K562 (cell line): ENCODE results near the gene SPON2. TPM values are rescaled to one million over a fixed set of nuclear protein-coding genes. Genes with fewer than 3 reads are reported as not detected.

Experiments
- ATAC-seq: fragments of 200-7000 bp; cut with Tn5 transposase; 3 replicates; pipeline ENCODE4 v1.9.1; 2020; ENCODE audit warnings: moderate library complexity
- BruUV-seq: library from RNA; stranded (reverse); fragments of 400-500 nt; replicated peaks from 2 replicates; lab custom pipeline; 2021; lab: Mats Ljungman, UMichigan
- CTCF ChIA-PET: fragments of 300-600 bp; formaldehyde crosslinking; extraction: SDS; loops from one replicate; lab custom pipeline; 2021; ENCODE audit warnings: low intra/inter-chr PET ratio; lab: Yijun Ruan, JAX
- POLR2A ChIA-PET: fragments of 300-600, 350-650 bp; sonication (Branson Sonifier 250); formaldehyde crosslinking; extraction: SDS; loops from one replicate; lab custom pipeline; 2021; ENCODE audit warnings: antibody characterized with exemption, inconsistent platforms; lab: Yijun Ruan, JAX
- DNase-seq, 4 experiments: peaks; one replicate each; pipeline versions ENCODE4 v3.0.0 to v3.0.0-alpha.2; 2011 to 2018; ENCODE audit warnings: low spot score in 3 of 4, mixed read lengths in 3 of 4; ENCODE audit errors: extremely low read depth in 1 of 4
- FAIRE-seq: peaks from 2 replicates; lab custom pipeline; 2011; peaks lifted over from hg19 to GRCh38; lab: Jason Lieb, UNC
- H2AFZ ChIP-seq: 2 replicates; pipeline ENCODE4 v1.6.0; 2011; ENCODE audit warnings: low read depth, low read length, control low read depth, inconsistent platforms
- H3K27ac ChIP-seq: fragments of 200-600 bp; 3 replicates; pipeline ENCODE4 v1.8.0; 2011; ENCODE audit warnings: low read depth, mild to moderate bottlenecking, control low read depth, inconsistent platforms, low read length, moderate library complexity, mixed read lengths; ENCODE audit errors: extremely low read depth
- H3K27me3 ChIP-seq, 2 experiments: fragments of 300-600 bp in 1 of 2; 2 replicates in 1 of 2; 3 replicates in 1 of 2; pipeline versions ENCODE4 v1.6.0 to v1.8.0; 2011; ENCODE audit warnings: inconsistent platforms in 2 of 2, low read length in 2 of 2, mild to moderate bottlenecking in 1 of 2, mixed read lengths in 1 of 2, moderate library complexity in 1 of 2; ENCODE audit not compliant: control insufficient read depth in 2 of 2, insufficient read depth in 2 of 2
- H3K36me3 ChIP-seq: fragments of 300-600 bp; 3 replicates; pipeline ENCODE4 v1.8.0; 2011; ENCODE audit warnings: mild to moderate bottlenecking, low read length, inconsistent platforms; ENCODE audit not compliant: control insufficient read depth, insufficient read depth
- H3K4me1 ChIP-seq, 2 experiments: fragments of 200-600 bp in 1 of 2; replicated peaks in 1 of 2; 2 replicates in 1 of 2; 3 replicates in 1 of 2; pipeline versions ENCODE4 v1.5.1 to v1.8.0; 2011; ENCODE audit warnings: inconsistent platforms in 2 of 2, low read length in 2 of 2, mild to moderate bottlenecking in 1 of 2, mixed read lengths in 1 of 2, moderate library complexity in 1 of 2; ENCODE audit not compliant: control insufficient read depth in 2 of 2, insufficient read depth in 2 of 2
- H3K4me2 ChIP-seq: 2 replicates; pipeline ENCODE4 v1.6.1; 2011; ENCODE audit warnings: low read length, control low read depth, inconsistent platforms, mixed read lengths; ENCODE audit not compliant: insufficient read depth
- H3K4me3 ChIP-seq: fragments of 200-600 bp; sonication (generic), shearing (Covaris generic); 2 replicates; pipeline ENCODE4 v1.5.1; 2016; ENCODE audit warnings: control low read depth, inconsistent platforms
- H3K79me2 ChIP-seq: fragments of 200-600 bp; 3 replicates; pipeline ENCODE4 v1.8.0; 2011; ENCODE audit warnings: low read length, inconsistent platforms; ENCODE audit not compliant: control insufficient read depth, insufficient read depth
- H3K9ac ChIP-seq, 2 experiments: 2 replicates each; pipeline versions ENCODE4 v1.6.0 to v1.6.1; 2011; ENCODE audit warnings: low read depth in 2 of 2, low read length in 2 of 2, control low read depth in 1 of 2, inconsistent platforms in 1 of 2, mild to moderate bottlenecking in 1 of 2, mixed read lengths in 1 of 2; ENCODE audit not compliant: insufficient read depth in 1 of 2
- H3K9me1 ChIP-seq: one replicate; pipeline ENCODE4 v1.6.0; 2011; ENCODE audit warnings: inconsistent platforms, mild to moderate bottlenecking, low read length, moderate library complexity; ENCODE audit not compliant: control insufficient read depth, insufficient read depth
- H3K9me3 ChIP-seq: replicated peaks from 2 replicates; pipeline ENCODE4 v1.5.1; 2011; ENCODE audit warnings: low read depth, low read length, inconsistent platforms; ENCODE audit not compliant: control insufficient read depth, insufficient read depth
- H4K20me1 ChIP-seq: replicated peaks from 2 replicates; pipeline ENCODE4 v1.6.1; 2011; ENCODE audit warnings: low read length, inconsistent platforms, mixed read lengths; ENCODE audit not compliant: control insufficient read depth, insufficient read depth
- CEBPZ ChIP-seq: fragments of 150-350 bp; IDR thresholded peaks from 2 replicates; pipeline ENCODE4 v1.6.1; 2014; ENCODE audit warnings: low read depth, mild to moderate bottlenecking, low read length, borderline replicate concordance
- ESRRA ChIP-seq: fragments of 450-650 bp; IDR thresholded peaks from 2 replicates; pipeline ENCODE4 v1.6.1; 2014; ENCODE audit warnings: low read depth, mild to moderate bottlenecking, moderate library complexity, borderline replicate concordance
- EWSR1 ChIP-seq: fragments of 450-650 bp; IDR thresholded peaks from 2 replicates; pipeline ENCODE4 v1.6.1; 2018; ENCODE audit warnings: borderline replicate concordance, mild to moderate bottlenecking, low read depth, moderate library complexity; ENCODE audit not compliant: partially characterized antibody
- FOSL1 ChIP-seq: fragments of 200-800 bp; sonication (Bioruptor generic); conservative IDR thresholded peaks from 2 replicates; pipeline ENCODE4 v1.6.1; 2016; ENCODE audit warnings: missing genetic modification characterization, missing compliant biosample characterization
- JUNB ChIP-seq: fragments of 450-650 bp; formaldehyde crosslinking; conservative IDR thresholded peaks from 2 replicates; pipeline ENCODE4 v1.4.0; 2020; ENCODE audit warnings: mild to moderate bottlenecking
- MAFG ChIP-seq: fragments of 450-650 bp; conservative IDR thresholded peaks from 2 replicates; pipeline ENCODE4 v1.6.1; 2016; ENCODE audit warnings: missing genetic modification characterization, missing compliant biosample characterization
- MTA1 ChIP-seq: fragments of 450-650 bp; IDR thresholded peaks from 2 replicates; pipeline ENCODE4 v1.6.1; 2017; ENCODE audit warnings: borderline replicate concordance
- RBM17 ChIP-seq: fragments of 200-400 bp; formaldehyde crosslinking; IDR thresholded peaks from 2 replicates; pipeline ENCODE4 v1.6.1; 2017; ENCODE audit warnings: low read depth, mild to moderate bottlenecking, low read length, borderline replicate concordance
- SIN3A ChIP-seq, 2 experiments: fragments of 150-350 bp in 1 of 2; IDR thresholded peaks; 2 replicates each; pipeline ENCODE4 v1.6.1; 2011 to 2016; ENCODE audit warnings: borderline replicate concordance in 2 of 2, low read depth in 2 of 2, low read length in 2 of 2, mild to moderate bottlenecking in 2 of 2, moderate library complexity in 2 of 2; ENCODE audit not compliant: control insufficient read depth in 1 of 2
- SMARCE1 ChIP-seq: fragments of 450-650 bp; IDR thresholded peaks from 2 replicates; pipeline ENCODE4 v1.7.1; 2016; ENCODE audit warnings: mild to moderate bottlenecking
- ZKSCAN1 ChIP-seq: fragments of 150-350 bp; IDR thresholded peaks from 2 replicates; pipeline ENCODE4 v1.6.1; 2016; ENCODE audit warnings: low read depth, low read length
- WGBS: fragments of 100-300 bp; shearing (Covaris generic); methylation state at CpG from one replicate; pipeline ENCODE4 v1.1.6; 2016; ENCODE audit warnings: low coverage, mixed read lengths; ENCODE audit not compliant: insufficient coverage; ENCODE audit errors: missing lambda C conversion rate; 5-methylcytosine and 5-hydroxymethylcytosine counted together
- in situ Hi-C: fragments of 300-500 bp; cut with MboI; formaldehyde crosslinking; loops from 4 replicates; pipeline ENCODE4 v1.15.0; 2018; ENCODE audit warnings: inconsistent platforms, mixed read lengths
- intact Hi-C: fragments of 100-400 bp; cut with micrococcal nuclease; formaldehyde crosslinking; loops from 2 replicates; pipeline ENCODE4 v1.14.2; 2022
- polyA plus RNA-seq, 8 experiments: library from polyadenylated mRNA; depleted of rRNA in 4 of 8; stranded (reverse) in 5 of 8; unstranded in 3 of 8; fragments of >200 nt; fragmentation: Nextera tagmentation in 2 of 8; fragmentation: Illumina TruSeq in 1 of 8; extraction: Ambion mirVana in 2 of 8; extraction: Trizol in 1 of 8; gene quantifications; 2 replicates each; pipeline versions ENCODE4 v1.2.1 to v1.2.3, GENCODE V29; 2011 to 2014; ENCODE audit warnings: inconsistent platforms in 1 of 8, missing spikeins in 1 of 8
- total RNA-seq, 7 experiments: library from RNA; depleted of rRNA in 6 of 7; stranded (reverse); fragments of >200 nt in 6 of 7; fragmentation: Illumina TruSeq in 2 of 7; extraction: Trizol in 2 of 7; gene quantifications; 2 replicates each; pipeline versions ENCODE4 v1.2.1 to v1.2.3, GENCODE V29; 2011 to 2021; ENCODE audit warnings: low replicate concordance in 1 of 7

The SPON2 gene
- total and polyA plus RNA-seq, 9 of the 15 experiments (the other 6 are each of a cell fraction or from before 2014, with no cell fraction given): 0.21 to 2.2 (median 0.83) TPM

GRCh38 chr4:1172971-1173757 lies 781 bp upstream of the SPON2 start (continued):
- no peak for TF ChIP-seq CEBPZ

GRCh38 chr4:1171311-1172227 lies 814 bp downstream of the SPON2 start:
- no peak for FAIRE-seq
- Histone ChIP-seq H3K36me3 (no peaks in the 10 kb centered on the region), H3K4me2 (no peak overlapping the region), H3K79me2 (no peaks in the 10 kb centered on the region), H2AFZ (no peak overlapping the region), H3K27me3 (no peaks in the 10 kb centered on the region), H3K4me1 (peaks cover 3 to 58% of the 10 kb centered on the region in 2 experiments; a peak in 2 of 5 replicates), H4K20me1 (no peaks in the 10 kb centered on the region), H3K9me3 (no peaks in the 10 kb centered on the region), H3K27ac (no peak overlapping the region), H3K9ac (no peak overlapping the region), H3K9me1 (no peaks in the 10 kb centered on the region), H3K4me3 (no peak overlapping the region)
- BruUV-seq: no TSS peak
- TF ChIP-seq JUNB (CRISPR knock-in tag): no peak
- TF ChIP-seq EWSR1: no peak
- no peak for TF ChIP-seq SMARCE1
- TF ChIP-seq FOSL1 (tag): no peak
- TF ChIP-seq SIN3A (IDR thresholded peaks at IDR 0.05; ENCODE audit: borderline replicate concordance in 2 of 2, control insufficient read depth in 1 of 2, low read depth in 2 of 2, low read length in 2 of 2): no peak
- no peak for TF ChIP-seq RBM17
- no peak for TF ChIP-seq MAFG
- TF ChIP-seq MTA1: no peak
- no peak for TF ChIP-seq ESRRA
- no peak for TF ChIP-seq ZKSCAN1
- WGBS: 88% methylated on average over 18 of the region's 88 CpGs
- no peak for DNase-seq
- intact Hi-C loops: no loop called here
- in situ Hi-C loops: no loop called here
- POLR2A ChIA-PET: interaction anchor here (1.1 kb wide), 1 partner anchor 31 kb away, joined by 4 read pairs; no protein-coding TSS in a partner anchor
- CTCF ChIA-PET: no interaction called here
- no peak for ATAC-seq
